OCI-LY1 (cell line): ENCODE measurements around the gene RAB39A.

ENCODE experiments used
- H2AFZ ChIP-seq: fragments of 200-600 bp; sonication (generic), shearing (Covaris generic); 2 replicates; pipeline ENCODE4 v1.6.0; 2014; ENCODE audit warnings: antibody characterized with exemption, mild to moderate bottlenecking, low read length
- H3F3A ChIP-seq: fragments of 200-600 bp; sonication (generic), shearing (Covaris generic); 2 replicates; pipeline ENCODE4 v1.6.0; 2014; ENCODE audit warnings: mild to moderate bottlenecking, antibody characterized with exemption, low read length, moderate library complexity; ENCODE audit not compliant: insufficient read depth
- H3K27ac ChIP-seq: fragments of 200-600 bp; sonication (generic); 2 replicates; pipeline ENCODE4 v1.5.1; 2014; ENCODE audit warnings: low read length, mixed run types, mild to moderate bottlenecking, low read depth; ENCODE audit not compliant: poor library complexity, severe bottlenecking
- H3K27me3 ChIP-seq: fragments of 200-600 bp; sonication (generic); 2 replicates; pipeline ENCODE4 v1.6.0; 2014; ENCODE audit warnings: antibody characterized with exemption, mild to moderate bottlenecking, low read length, moderate library complexity; ENCODE audit not compliant: insufficient read depth
- H3K36me3 ChIP-seq: fragments of 200-600 bp; sonication (generic); 2 replicates; pipeline ENCODE4 v1.6.1; 2014; ENCODE audit warnings: mild to moderate bottlenecking, antibody characterized with exemption, low read length, moderate library complexity, mixed read lengths; ENCODE audit not compliant: insufficient read depth
- H3K4me1 ChIP-seq: fragments of 200-600 bp; sonication (generic); 2 replicates; pipeline ENCODE4 v1.5.1; 2014; ENCODE audit warnings: mild to moderate bottlenecking, low read length, moderate library complexity; ENCODE audit not compliant: insufficient read depth, severe bottlenecking
- H3K4me2 ChIP-seq: fragments of 200-600 bp; sonication (generic), shearing (Covaris generic); 2 replicates; pipeline ENCODE4 v1.6.1; 2014; ENCODE audit warnings: low read length
- H3K4me3 ChIP-seq: fragments of 200-600 bp; sonication (generic); 2 replicates; pipeline ENCODE4 v1.5.1; 2014; ENCODE audit warnings: low read length, low read depth, mild to moderate bottlenecking, mixed read lengths; ENCODE audit not compliant: poor library complexity, severe bottlenecking
- H3K79me2 ChIP-seq: fragments of 200-600 bp; shearing (Covaris generic); 2 replicates; pipeline ENCODE4 v1.6.1; 2016; ENCODE audit warnings: mixed run types, low read length, mixed read lengths; ENCODE audit not compliant: insufficient read depth
- H3K9ac ChIP-seq: fragments of 200-600 bp; sonication (generic), shearing (Covaris generic); 2 replicates; pipeline ENCODE4 v1.6.1; 2014; ENCODE audit warnings: mild to moderate bottlenecking, low read length, mixed read lengths
- H3K9me2 ChIP-seq: fragments of 200-600 bp; sonication (generic), shearing (Covaris generic); 2 replicates; pipeline ENCODE4 v1.6.1; 2014; ENCODE audit warnings: low read depth, mild to moderate bottlenecking, low read length, mixed read lengths
- H3K9me3 ChIP-seq: fragments of 200-600 bp; shearing (Covaris generic); 2 replicates; pipeline ENCODE4 v1.6.1; 2014; ENCODE audit warnings: low read length, mixed read lengths
- H4K20me1 ChIP-seq: fragments of 200-600 bp; sonication (generic), shearing (Covaris generic); 2 replicates; pipeline ENCODE4 v1.6.0; 2016; ENCODE audit warnings: mild to moderate bottlenecking, low read length; ENCODE audit not compliant: insufficient read depth
- EZH2 ChIP-seq: fragments of 200-600 bp; sonication (generic), shearing (Covaris generic); IDR thresholded peaks from 2 replicates; pipeline ENCODE4 v1.8.0; 2017; ENCODE audit warnings: borderline replicate concordance, mixed run types, mild to moderate bottlenecking, antibody characterized with exemption, low read length, moderate library complexity, mixed read lengths
- TF ChIP-seq, protein P1 (sequence below): fragments of 200-600 bp; sonication (generic), shearing (Covaris generic); IDR thresholded peaks from 2 replicates; pipeline ENCODE4 v1.5.1; 2017; ENCODE audit warnings: mild to moderate bottlenecking, antibody characterized with exemption, low read length, moderate library complexity, mixed read lengths

RAB39A gene

DNA sequence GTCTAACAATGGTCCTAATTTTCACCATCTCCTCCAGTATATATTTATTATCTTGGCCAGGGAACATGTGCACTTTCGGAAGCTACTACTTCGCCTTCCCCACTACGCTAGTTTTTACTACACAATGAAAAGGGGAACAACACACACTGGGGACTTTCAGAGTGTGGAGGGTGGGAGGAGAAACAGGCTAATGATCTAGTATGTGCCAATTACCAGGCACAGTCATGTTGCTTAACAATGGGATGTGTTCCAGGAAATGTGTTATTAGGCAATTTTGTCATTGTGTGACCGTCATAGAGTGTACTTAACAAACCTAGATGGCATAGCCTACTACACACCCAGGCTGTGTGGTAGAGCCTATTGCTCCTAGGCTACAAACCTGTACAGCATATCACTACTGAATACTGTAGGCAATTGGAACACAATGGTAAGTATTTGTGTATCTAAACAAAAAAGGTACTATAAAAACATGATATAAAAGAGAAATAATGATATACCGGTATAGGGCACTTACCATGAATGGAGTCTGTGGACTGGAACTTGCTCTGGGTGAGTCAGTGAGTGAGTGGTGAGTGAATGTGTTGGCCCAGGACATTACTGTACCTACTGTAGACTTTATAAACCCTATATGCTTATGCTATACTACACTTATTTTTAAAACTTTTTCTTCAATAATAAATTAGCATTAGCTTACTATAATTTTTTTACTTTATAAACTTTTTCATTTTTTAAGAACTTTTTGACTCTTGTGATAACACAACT is 60.3 kb downstream of the RAB39A start:
- no peaks in the 10 kb centered on the region for H4K20me1 ChIP-seq
- no peak overlapping the region for H2AFZ ChIP-seq
- H3K27me3 ChIP-seq: no peaks in the 10 kb centered on the region
- no peak for TF ChIP-seq EZH2
- TF ChIP-seq, protein P1, sequence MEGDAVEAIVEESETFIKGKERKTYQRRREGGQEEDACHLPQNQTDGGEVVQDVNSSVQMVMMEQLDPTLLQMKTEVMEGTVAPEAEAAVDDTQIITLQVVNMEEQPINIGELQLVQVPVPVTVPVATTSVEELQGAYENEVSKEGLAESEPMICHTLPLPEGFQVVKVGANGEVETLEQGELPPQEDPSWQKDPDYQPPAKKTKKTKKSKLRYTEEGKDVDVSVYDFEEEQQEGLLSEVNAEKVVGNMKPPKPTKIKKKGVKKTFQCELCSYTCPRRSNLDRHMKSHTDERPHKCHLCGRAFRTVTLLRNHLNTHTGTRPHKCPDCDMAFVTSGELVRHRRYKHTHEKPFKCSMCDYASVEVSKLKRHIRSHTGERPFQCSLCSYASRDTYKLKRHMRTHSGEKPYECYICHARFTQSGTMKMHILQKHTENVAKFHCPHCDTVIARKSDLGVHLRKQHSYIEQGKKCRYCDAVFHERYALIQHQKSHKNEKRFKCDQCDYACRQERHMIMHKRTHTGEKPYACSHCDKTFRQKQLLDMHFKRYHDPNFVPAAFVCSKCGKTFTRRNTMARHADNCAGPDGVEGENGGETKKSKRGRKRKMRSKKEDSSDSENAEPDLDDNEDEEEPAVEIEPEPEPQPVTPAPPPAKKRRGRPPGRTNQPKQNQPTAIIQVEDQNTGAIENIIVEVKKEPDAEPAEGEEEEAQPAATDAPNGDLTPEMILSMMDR: no peak
- no peaks in the 10 kb centered on the region for H3K4me1 ChIP-seq
- H3K9me2 ChIP-seq: no peaks in the 10 kb centered on the region
- no peaks in the 10 kb centered on the region for H3K79me2 ChIP-seq
- no peak overlapping the region for H3K9ac ChIP-seq
- no peak overlapping the region for H3K27ac ChIP-seq
- no peak overlapping the region for H3K4me2 ChIP-seq
- H3K36me3 ChIP-seq: no peaks in the 10 kb centered on the region
- no peaks in the 10 kb centered on the region for H3F3A ChIP-seq
- H3K4me3 ChIP-seq: no peak overlapping the region
- H3K9me3 ChIP-seq: no peaks in the 10 kb centered on the region

GRCh38 chr11:107991868-107992414 is 63.7 kb downstream of the RAB39A start:
- no peaks in the 10 kb centered on the region for H3K4me1 ChIP-seq
- no peak overlapping the region for H3K4me3 ChIP-seq
- no peak overlapping the region for H2AFZ ChIP-seq
- H3K27ac ChIP-seq: no peak overlapping the region
- H3K27me3 ChIP-seq: no peaks in the 10 kb centered on the region
- H3K9me3 ChIP-seq: no peaks in the 10 kb centered on the region
- no peaks in the 10 kb centered on the region for H3K36me3 ChIP-seq
- TF ChIP-seq, protein P1: no peak
- TF ChIP-seq EZH2: no peak
- no peak overlapping the region for H3K4me2 ChIP-seq
- H4K20me1 ChIP-seq: no peaks in the 10 kb centered on the region
- no peaks in the 10 kb centered on the region for H3K79me2 ChIP-seq
- no peaks in the 10 kb centered on the region for H3K9me2 ChIP-seq
- H3F3A ChIP-seq: no peaks in the 10 kb centered on the region
- H3K9ac ChIP-seq: no peak overlapping the region

DNA sequence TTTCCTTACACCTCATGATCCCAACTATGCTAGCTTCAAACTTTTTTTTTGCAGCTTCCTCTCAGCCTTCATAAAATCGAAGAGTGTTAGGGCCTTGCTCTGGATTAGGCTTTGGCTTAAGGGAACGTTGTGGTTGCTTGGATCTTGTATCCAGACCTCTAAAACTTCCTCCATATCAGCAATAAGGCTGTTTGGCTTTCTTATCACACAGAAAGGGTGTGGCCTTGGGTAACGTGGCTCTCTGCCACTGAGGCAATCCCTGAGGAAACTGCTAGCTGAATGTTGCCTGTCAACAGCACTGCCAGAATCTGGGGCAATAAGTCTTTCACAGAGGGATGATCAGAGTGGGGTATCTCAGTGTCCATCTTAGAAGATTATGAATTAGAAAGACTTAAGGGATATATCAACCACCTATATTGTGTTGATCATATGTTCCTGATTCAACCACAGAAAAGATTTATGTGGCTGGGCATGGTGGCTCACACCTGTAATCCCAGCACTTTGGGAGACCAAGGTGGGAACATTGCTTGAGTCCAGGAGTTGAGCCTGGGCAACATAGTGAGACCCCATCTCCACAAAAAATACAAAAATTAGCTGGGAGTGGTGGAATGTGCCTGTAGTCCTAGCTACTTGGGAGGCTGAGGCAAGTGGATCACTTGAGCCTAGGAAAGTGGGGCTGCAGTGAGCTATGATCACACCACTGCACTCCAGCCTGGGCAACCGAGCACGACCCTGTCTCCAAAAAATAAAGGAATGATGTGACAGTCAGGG is 67.9 kb downstream of the RAB39A start:
- Histone ChIP-seq H3K4me3 (no peak overlapping the region), H3K9me2 (no peaks in the 10 kb centered on the region), H3K79me2 (no peaks in the 10 kb centered on the region), H3F3A (no peaks in the 10 kb centered on the region), H3K4me1 (no peaks in the 10 kb centered on the region), H2AFZ (no peak overlapping the region), H3K27me3 (no peaks in the 10 kb centered on the region), H3K4me2 (no peak overlapping the region), H3K9ac (no peak overlapping the region), H4K20me1 (no peaks in the 10 kb centered on the region), H3K9me3 (no peaks in the 10 kb centered on the region), H3K27ac (no peak overlapping the region), H3K36me3 (no peaks in the 10 kb centered on the region)
- TF ChIP-seq, protein P1: no peak
- TF ChIP-seq EZH2: no peak
